Neural cell (in vitro differentiated cells): Measurements from ENCODE around the gene MYO5A. TPM values are rescaled to one million over a fixed set of nuclear protein-coding genes. Genes with fewer than 3 reads are reported as not detected.

Experiments used
- H2AFZ ChIP-seq: fragments of 200-600, 300-800 bp; sonication (generic), shearing (Covaris generic); 2 replicates; pipeline ENCODE4 v1.6.0; 2014; ENCODE audit warnings: low read depth, mild to moderate bottlenecking, antibody characterized with exemption, low read length, moderate library complexity
- H3F3A ChIP-seq: fragments of 200-600 bp; shearing (Covaris generic); 2 replicates; pipeline ENCODE4 v1.6.1; 2016; ENCODE audit warnings: mild to moderate bottlenecking, moderate library complexity, mixed read lengths, antibody characterized with exemption, low read length; ENCODE audit not compliant: insufficient read depth, poor library complexity, severe bottlenecking
- H3K27ac ChIP-seq: fragments of 200-600, 300-800 bp; sonication (generic), shearing (Covaris generic); 2 replicates; pipeline ENCODE4 v1.5.1; 2014; ENCODE audit warnings: mild to moderate bottlenecking, low read length, moderate library complexity
- H3K27me3 ChIP-seq: fragments of 300-800, 200-600 bp; sonication (generic), shearing (Covaris generic); 2 replicates; pipeline ENCODE4 v1.6.0; 2014; ENCODE audit warnings: mild to moderate bottlenecking, low read depth, low read length, moderate library complexity; ENCODE audit not compliant: insufficient read depth
- H3K36me3 ChIP-seq: fragments of 300-800, 200-600 bp; sonication (generic), shearing (Covaris generic); 2 replicates; pipeline ENCODE4 v1.5.1; 2014; ENCODE audit warnings: mild to moderate bottlenecking, antibody characterized with exemption, low read length, moderate library complexity; ENCODE audit not compliant: insufficient read depth
- H3K4me2 ChIP-seq: fragments of 300-800, 200-600 bp; sonication (generic), shearing (Covaris generic); 2 replicates; pipeline ENCODE4 v1.6.0; 2014; ENCODE audit warnings: mild to moderate bottlenecking, low read length
- H3K4me3 ChIP-seq: fragments of 300-800, 200-600 bp; sonication (generic), shearing (Covaris generic); 2 replicates; pipeline ENCODE4 v1.5.1; 2014; ENCODE audit warnings: mild to moderate bottlenecking, low read length, moderate library complexity
- H3K79me2 ChIP-seq: fragments of 200-600 bp; shearing (Covaris generic); replicated peaks from 2 replicates; pipeline ENCODE4 v1.6.0; 2014; ENCODE audit warnings: mild to moderate bottlenecking, low read length, moderate library complexity; ENCODE audit not compliant: insufficient read depth
- H3K9ac ChIP-seq: fragments of 300-800, 200-600 bp; sonication (generic), shearing (Covaris generic); 2 replicates; pipeline ENCODE4 v1.6.1; 2016; ENCODE audit warnings: mild to moderate bottlenecking, low read length, mixed read lengths
- H3K9me2 ChIP-seq: fragments of 200-600 bp; shearing (Covaris generic); 2 replicates; pipeline ENCODE4 v1.6.1; 2016; ENCODE audit warnings: mild to moderate bottlenecking, low read length, mixed read lengths; ENCODE audit not compliant: insufficient read depth
- H3K9me3 ChIP-seq: fragments of 200-600, 300-800 bp; sonication (generic), shearing (Covaris generic); 2 replicates; pipeline ENCODE4 v1.6.1; 2016; ENCODE audit warnings: mild to moderate bottlenecking, mixed run types, low read length, moderate library complexity, mixed read lengths
- H4K20me1 ChIP-seq: fragments of 200-600 bp; shearing (Covaris generic); 2 replicates; pipeline ENCODE4 v1.6.1; 2016; ENCODE audit warnings: mild to moderate bottlenecking, mixed run types; ENCODE audit not compliant: insufficient read depth
- CTCF ChIP-seq: fragments of 450-650 bp; IDR thresholded peaks from 2 replicates; pipeline ENCODE4 v1.5.1; 2014; ENCODE audit warnings: antibody characterized with exemption, mild to moderate bottlenecking, moderate library complexity; ENCODE audit not compliant: poor library complexity, severe bottlenecking
- EP300 ChIP-seq: fragments of 450-650 bp; conservative IDR thresholded peaks from 2 replicates; pipeline ENCODE4 v1.6.1; 2014; ENCODE audit warnings: antibody characterized with exemption, mild to moderate bottlenecking, moderate library complexity; ENCODE audit not compliant: poor library complexity, severe bottlenecking
- EZH2 ChIP-seq: fragments of 200-600, 300-800 bp; shearing (Covaris generic), sonication (generic); IDR thresholded peaks from 2 replicates; pipeline ENCODE4 v1.6.1; 2014; ENCODE audit warnings: antibody characterized with exemption, low read length, borderline replicate concordance, mild to moderate bottlenecking; ENCODE audit not compliant: insufficient read depth, poor library complexity, severe bottlenecking
- MXI1 ChIP-seq: fragments of 450-650 bp; conservative IDR thresholded peaks from 2 replicates; pipeline ENCODE4 v1.6.1; 2014; ENCODE audit warnings: antibody characterized with exemption, mild to moderate bottlenecking; ENCODE audit not compliant: poor library complexity, severe bottlenecking
- RAD21 ChIP-seq: fragments of 450-650 bp; conservative IDR thresholded peaks from 2 replicates; pipeline ENCODE4 v1.6.1; 2014; ENCODE audit warnings: antibody characterized with exemption, mild to moderate bottlenecking, moderate library complexity
- TAF1 ChIP-seq: IDR thresholded peaks from 2 replicates; pipeline ENCODE4 v1.6.1; 2012; ENCODE audit warnings: low read depth
- polyA plus RNA-seq: library from polyadenylated mRNA; depleted of rRNA; stranded (reverse); fragments of >200 nt; gene quantifications from 2 replicates; pipeline ENCODE4 v1.2.3, GENCODE V29; 2014
- small RNA-seq, 3 experiments: library from RNA; depleted of rRNA; stranded (forward); fragments of <200 nt; gene quantifications; one replicate each; pipeline ENCODE3, GENCODE V24; 2012
- TF ChIP-seq, protein P1 (sequence below): IDR thresholded peaks from 2 replicates; pipeline ENCODE4 v1.6.1; 2012; ENCODE audit warnings: borderline replicate concordance

MYO5A gene
- polyA plus RNA-seq, 1 donor from 2014 or later: 43.8 TPM

DNA sequence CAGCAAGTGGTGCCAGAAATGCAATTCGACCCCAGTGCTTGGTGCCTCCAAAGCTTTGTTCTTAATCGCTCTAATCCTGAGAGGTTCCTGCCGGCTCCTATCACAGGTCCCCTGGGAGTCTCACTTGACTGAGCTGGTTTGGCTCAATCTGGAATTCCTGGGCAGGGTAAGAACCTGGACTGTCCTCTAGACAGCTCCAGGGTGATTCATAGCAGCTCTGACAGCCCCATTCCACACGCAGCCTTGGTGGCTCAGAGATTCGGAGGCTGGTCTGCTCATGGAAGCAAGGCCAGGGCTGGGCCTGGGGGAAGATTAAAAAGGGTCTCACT is 271.0 kb downstream of the MYO5A start:
- TF ChIP-seq MXI1 (no peak), CTCF (no peak), TAF1 (no peak), EP300 (no peak), RAD21 (no peak), EZH2 (no peak)
- TF ChIP-seq, protein P1, sequence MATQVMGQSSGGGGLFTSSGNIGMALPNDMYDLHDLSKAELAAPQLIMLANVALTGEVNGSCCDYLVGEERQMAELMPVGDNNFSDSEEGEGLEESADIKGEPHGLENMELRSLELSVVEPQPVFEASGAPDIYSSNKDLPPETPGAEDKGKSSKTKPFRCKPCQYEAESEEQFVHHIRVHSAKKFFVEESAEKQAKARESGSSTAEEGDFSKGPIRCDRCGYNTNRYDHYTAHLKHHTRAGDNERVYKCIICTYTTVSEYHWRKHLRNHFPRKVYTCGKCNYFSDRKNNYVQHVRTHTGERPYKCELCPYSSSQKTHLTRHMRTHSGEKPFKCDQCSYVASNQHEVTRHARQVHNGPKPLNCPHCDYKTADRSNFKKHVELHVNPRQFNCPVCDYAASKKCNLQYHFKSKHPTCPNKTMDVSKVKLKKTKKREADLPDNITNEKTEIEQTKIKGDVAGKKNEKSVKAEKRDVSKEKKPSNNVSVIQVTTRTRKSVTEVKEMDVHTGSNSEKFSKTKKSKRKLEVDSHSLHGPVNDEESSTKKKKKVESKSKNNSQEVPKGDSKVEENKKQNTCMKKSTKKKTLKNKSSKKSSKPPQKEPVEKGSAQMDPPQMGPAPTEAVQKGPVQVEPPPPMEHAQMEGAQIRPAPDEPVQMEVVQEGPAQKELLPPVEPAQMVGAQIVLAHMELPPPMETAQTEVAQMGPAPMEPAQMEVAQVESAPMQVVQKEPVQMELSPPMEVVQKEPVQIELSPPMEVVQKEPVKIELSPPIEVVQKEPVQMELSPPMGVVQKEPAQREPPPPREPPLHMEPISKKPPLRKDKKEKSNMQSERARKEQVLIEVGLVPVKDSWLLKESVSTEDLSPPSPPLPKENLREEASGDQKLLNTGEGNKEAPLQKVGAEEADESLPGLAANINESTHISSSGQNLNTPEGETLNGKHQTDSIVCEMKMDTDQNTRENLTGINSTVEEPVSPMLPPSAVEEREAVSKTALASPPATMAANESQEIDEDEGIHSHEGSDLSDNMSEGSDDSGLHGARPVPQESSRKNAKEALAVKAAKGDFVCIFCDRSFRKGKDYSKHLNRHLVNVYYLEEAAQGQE: no peak
- H3K4me2 ChIP-seq: no peak overlapping the region

More for the DNA sequence above, 271.0 kb downstream of the MYO5A start:
- H3K9me3 ChIP-seq: no peaks in the 10 kb centered on the region
- no peak overlapping the region for H2AFZ ChIP-seq
- H4K20me1 ChIP-seq: no peaks in the 10 kb centered on the region
- H3F3A ChIP-seq: no peaks in the 10 kb centered on the region
- no peaks in the 10 kb centered on the region for H3K36me3 ChIP-seq
- H3K9ac ChIP-seq: no peak overlapping the region
- no peaks in the 10 kb centered on the region for H3K79me2 ChIP-seq
- H3K4me3 ChIP-seq: no peak overlapping the region
- H3K27me3 ChIP-seq: no peaks in the 10 kb centered on the region
- no peak overlapping the region for H3K27ac ChIP-seq
- H3K9me2 ChIP-seq: no peaks in the 10 kb centered on the region

Small RNA genes lying within 50 kb of the gene (small RNA-seq; reads per million reads assigned to genes)
- gene MIR1266: 0 to 0.06 (median 0) reads per million in 3 experiments

Other genes with a start within 250 kb of the MYO5A start
- gene MYO5C, start 233.1 kb downstream of the MYO5A start, polyA plus RNA-seq: 0.44 and 0.77 TPM in 2 replicates
- 252 and 254 TPM in 2 replicates for gene ARPP19, start 40.1 kb upstream of the MYO5A start, polyA plus RNA-seq
- 64.0 and 74.2 TPM in 2 replicates for gene ATOSA, start 150.5 kb upstream of the MYO5A start, polyA plus RNA-seq